Measurements from ENCODE around the gene PPP2R5E.

PPP2R5E gene

GRCh38 chr14:63496837-63497400, 46.3 kb downstream of the PPP2R5E start:
- Mint-ChIP-seq H3K4me3 (no peak overlapping the region), H3K9me3 (no peaks in the 10 kb centered on the region), H3K4me1 (peaks cover 44% of the 10 kb centered on the region), H3K27me3 (no peaks in the 10 kb centered on the region), H3K36me3 (peaks cover 9% of the 10 kb centered on the region), H3K27ac (no peak overlapping the region)

DNA sequence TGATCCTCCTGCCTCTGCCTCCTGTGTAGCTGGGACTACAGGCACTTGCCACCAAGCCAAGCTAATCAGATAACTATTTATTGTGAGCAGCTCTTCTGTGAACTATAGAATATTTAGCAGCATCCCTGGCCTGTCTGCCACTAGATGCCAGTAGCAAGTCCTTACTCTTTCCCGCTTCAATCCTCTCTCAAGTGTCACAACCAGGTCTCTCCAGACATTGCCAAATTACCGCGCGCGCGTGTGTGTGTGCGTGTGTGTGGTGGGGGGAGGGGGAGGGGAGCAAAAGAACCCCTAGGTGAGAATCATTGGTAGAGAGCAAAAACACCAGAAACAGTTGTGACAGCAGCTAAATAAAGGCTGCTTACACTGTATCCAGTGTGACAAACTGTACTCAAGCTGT, 49.9 kb downstream of the PPP2R5E start:
- peaks cover 43% of the 10 kb centered on the region for H3K4me1 Mint-ChIP-seq
- peaks cover 2% of the 10 kb centered on the region for H3K36me3 Mint-ChIP-seq
- H3K27ac Mint-ChIP-seq = no peak overlapping the region
- H3K9me3 Mint-ChIP-seq = no peaks in the 10 kb centered on the region
- H3K4me3 Mint-ChIP-seq = no peak overlapping the region
- no peaks in the 10 kb centered on the region for H3K27me3 Mint-ChIP-seq

- Mint-ChIP-seq H3K9me3 (no peaks in the 10 kb centered on the region), H3K4me3 (no peak overlapping the region), H3K27me3 (no peaks in the 10 kb centered on the region), H3K36me3 (peaks cover 2% of the 10 kb centered on the region), H3K27ac (no peak overlapping the region), H3K4me1 (peaks cover 47% of the 10 kb centered on the region)
Measured at GRCh38 chr14:63492391-63492790, 50.8 kb downstream of the PPP2R5E start.

- Mint-ChIP-seq H3K36me3 (peaks cover 4% of the 10 kb centered on the region), H3K9me3 (no peaks in the 10 kb centered on the region), H3K4me1 (peaks cover 71% of the 10 kb centered on the region), H3K27ac (no peak overlapping the region), H3K4me3 (no peak overlapping the region), H3K27me3 (no peaks in the 10 kb centered on the region)
Measured at GRCh38 chr14:63487724-63488123, 55.5 kb downstream of the PPP2R5E start.

DNA sequence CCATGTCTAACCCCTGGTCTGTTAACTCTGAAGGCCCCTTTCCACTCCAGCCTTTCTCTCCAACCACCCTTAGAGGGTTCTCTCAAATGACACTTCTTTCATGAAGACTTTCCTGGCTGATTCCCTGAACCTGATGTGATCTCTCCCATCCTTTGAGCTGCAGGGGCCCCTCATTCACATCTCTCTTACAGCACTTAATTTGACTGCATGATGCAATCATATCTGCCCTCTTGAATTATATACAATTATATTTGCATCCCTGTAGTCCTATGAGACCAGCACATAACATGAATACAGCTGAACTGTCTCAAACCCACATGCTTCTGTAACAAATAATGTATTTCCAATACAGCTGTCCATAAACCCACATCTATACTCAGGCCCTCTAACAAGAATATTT, 56.4 kb downstream of the PPP2R5E start:
- Mint-ChIP-seq H3K27ac (no peak overlapping the region), H3K4me1 (peaks cover 65% of the 10 kb centered on the region)

DNA sequence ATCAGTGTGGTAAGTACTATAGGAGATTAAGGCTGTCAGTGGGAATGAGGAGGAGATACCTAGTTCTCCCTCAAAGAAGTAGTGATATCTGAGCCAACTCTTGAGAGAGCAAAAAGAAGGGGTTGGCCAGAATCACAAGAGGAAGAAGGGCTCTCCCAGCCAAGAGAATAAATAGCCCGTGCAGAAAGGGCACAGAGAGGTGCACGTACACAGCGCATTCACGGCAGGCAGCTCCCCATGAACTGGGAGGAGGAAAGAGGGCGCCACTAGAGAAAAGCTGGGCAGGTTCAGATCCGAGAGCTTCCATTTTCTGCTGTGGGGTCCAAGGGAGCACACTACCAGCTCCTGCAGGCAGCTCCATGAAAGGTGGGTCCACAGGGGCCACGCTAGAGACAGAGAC, 59.9 kb downstream of the PPP2R5E start:
- H3K4me1 Mint-ChIP-seq = peaks cover 66% of the 10 kb centered on the region
- H3K4me3 Mint-ChIP-seq = no peak overlapping the region
- H3K27me3 Mint-ChIP-seq = no peaks in the 10 kb centered on the region
- H3K27ac Mint-ChIP-seq = no peak overlapping the region
- peaks cover 5% of the 10 kb centered on the region for H3K36me3 Mint-ChIP-seq
- no peaks in the 10 kb centered on the region for H3K9me3 Mint-ChIP-seq

More for the DNA sequence above, 56.4 kb downstream of the PPP2R5E start:
- peaks cover 2% of the 10 kb centered on the region for H3K36me3 Mint-ChIP-seq
- no peak overlapping the region for H3K4me3 Mint-ChIP-seq
- H3K27me3 Mint-ChIP-seq = no peaks in the 10 kb centered on the region
- H3K9me3 Mint-ChIP-seq = no peaks in the 10 kb centered on the region

DNA sequence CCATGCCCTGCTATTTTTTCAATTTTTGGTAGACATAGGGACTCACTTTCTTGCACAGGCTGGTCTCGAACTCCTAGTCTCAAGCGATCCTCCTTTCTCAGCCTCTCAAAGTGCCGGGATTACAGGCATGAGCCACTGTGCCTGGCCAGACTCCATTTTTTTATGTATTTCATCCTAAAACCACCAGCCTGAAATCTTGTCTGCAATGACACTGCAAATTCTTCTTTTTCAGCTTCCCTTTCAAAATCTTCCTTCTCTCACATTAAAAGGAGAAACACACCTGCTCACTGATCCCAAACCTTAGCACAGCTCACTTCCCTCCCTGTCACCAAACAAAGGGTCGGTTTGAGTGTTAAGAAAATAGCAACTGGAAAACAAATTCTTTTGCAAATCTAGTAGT, 62.6 kb downstream of the PPP2R5E start:
- Mint-ChIP-seq H3K27ac (no peak overlapping the region), H3K36me3 (peaks cover 5% of the 10 kb centered on the region), H3K4me1 (peaks cover 66% of the 10 kb centered on the region), H3K4me3 (no peak overlapping the region), H3K9me3 (no peaks in the 10 kb centered on the region), H3K27me3 (no peaks in the 10 kb centered on the region)

DNA sequence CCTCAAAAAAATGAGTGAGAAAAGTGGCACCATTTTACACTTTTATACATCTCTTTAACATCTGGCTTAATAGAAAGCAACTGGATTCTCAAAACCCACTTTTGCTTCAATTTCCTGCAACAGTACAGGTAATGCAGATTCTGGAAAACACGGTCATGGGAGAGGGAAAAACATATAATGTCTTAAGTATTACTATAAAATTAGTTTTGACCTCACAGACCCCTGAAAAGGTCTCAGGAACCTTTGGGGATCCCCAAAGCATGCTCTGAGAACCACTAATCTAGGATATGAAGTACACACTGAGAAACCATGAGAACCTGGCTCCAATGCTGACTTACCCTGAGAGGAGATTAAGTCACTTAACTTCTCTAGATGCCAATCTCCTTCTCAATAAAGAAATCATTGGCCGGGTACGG, 64.7 kb downstream of the PPP2R5E start:
- H3K27ac Mint-ChIP-seq = no peak overlapping the region
- H3K36me3 Mint-ChIP-seq = peaks cover 5% of the 10 kb centered on the region
- no peaks in the 10 kb centered on the region for H3K27me3 Mint-ChIP-seq
- H3K9me3 Mint-ChIP-seq = no peaks in the 10 kb centered on the region
- peaks cover 54% of the 10 kb centered on the region for H3K4me1 Mint-ChIP-seq
- no peak overlapping the region for H3K4me3 Mint-ChIP-seq

DNA sequence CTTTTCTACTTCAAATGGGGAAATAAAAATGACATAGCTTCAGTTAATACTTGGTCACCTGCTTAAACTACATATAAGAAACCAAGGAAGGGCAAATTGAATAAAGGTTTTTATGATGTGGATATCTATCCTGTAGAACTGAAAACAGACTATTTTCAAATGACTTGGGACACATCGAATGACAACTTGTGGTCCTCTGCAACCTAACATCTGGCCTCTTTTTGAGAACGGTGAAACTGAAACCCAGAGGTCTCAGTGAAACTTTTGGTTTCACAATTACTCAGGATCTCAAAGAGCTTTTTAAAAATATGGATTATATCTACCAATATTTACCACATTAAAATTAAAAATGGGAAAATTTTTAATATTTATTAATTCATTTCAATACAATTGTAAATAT, 65.2 kb downstream of the PPP2R5E start:
- Mint-ChIP-seq H3K9me3 (no peaks in the 10 kb centered on the region), H3K27me3 (no peaks in the 10 kb centered on the region), H3K4me3 (peak overlapping the region; percentile 65), H3K27ac (no peak overlapping the region), H3K4me1 (peaks cover 50% of the 10 kb centered on the region), H3K36me3 (peaks cover 2% of the 10 kb centered on the region)

GRCh38 chr14:63477556-63477955, 65.6 kb downstream of the PPP2R5E start:
- Mint-ChIP-seq H3K36me3 (peaks cover 2% of the 10 kb centered on the region), H3K27ac (peak overlapping the region; percentile 48), H3K27me3 (no peaks in the 10 kb centered on the region), H3K4me1 (peaks cover 50% of the 10 kb centered on the region), H3K9me3 (no peaks in the 10 kb centered on the region), H3K4me3 (peak overlapping the region; percentile 65)

DNA sequence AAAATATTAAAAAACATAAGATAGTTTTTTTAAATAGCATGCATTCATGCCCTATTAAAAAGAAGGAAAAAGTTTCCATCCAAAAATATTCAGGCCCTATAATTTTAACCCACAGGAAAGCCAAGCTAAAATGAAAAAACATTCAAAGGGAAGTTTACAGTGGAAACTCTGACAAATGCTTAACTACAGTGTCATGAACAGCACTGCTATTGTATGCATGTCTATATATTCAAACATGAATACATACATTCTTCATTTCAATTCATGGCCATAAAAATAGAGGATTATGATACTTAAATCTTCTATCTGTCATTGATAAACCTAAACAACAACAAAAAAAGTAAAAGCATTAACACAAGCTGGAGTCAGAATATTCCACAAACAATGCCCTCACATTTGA, 67.4 kb downstream of the PPP2R5E start:
- peak overlapping the region; percentile 36 for H3K27ac Mint-ChIP-seq
- no peaks in the 10 kb centered on the region for H3K9me3 Mint-ChIP-seq
- H3K4me1 Mint-ChIP-seq = peaks cover 60% of the 10 kb centered on the region
- H3K27me3 Mint-ChIP-seq = no peaks in the 10 kb centered on the region
- peaks cover 2% of the 10 kb centered on the region for H3K36me3 Mint-ChIP-seq
- no peak overlapping the region for H3K4me3 Mint-ChIP-seq

DNA sequence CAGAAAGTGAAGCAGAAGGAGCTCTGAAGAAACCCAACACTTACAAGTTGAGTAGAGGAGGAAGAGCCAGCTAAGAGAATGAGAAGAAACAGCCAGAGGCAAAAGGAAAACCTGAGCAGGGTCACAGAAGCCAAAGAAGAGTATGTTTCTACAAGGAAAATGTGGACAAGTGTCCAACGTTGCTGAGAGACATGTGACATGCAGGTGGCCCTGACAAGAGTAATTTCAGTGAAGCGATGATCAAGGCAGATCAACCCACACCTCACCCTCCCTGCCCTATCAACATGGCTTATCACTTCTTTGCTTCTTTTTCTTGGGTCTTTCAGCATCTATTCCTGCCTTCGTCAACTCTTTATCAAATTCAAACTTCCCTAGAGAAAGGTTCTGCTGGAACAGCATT, 68.3 kb downstream of the PPP2R5E start:
- peak overlapping the region; percentile 57 for H3K27ac Mint-ChIP-seq
- no peaks in the 10 kb centered on the region for H3K27me3 Mint-ChIP-seq
- no peak overlapping the region for H3K4me3 Mint-ChIP-seq
- no peaks in the 10 kb centered on the region for H3K36me3 Mint-ChIP-seq
- H3K9me3 Mint-ChIP-seq = no peaks in the 10 kb centered on the region
- H3K4me1 Mint-ChIP-seq = peaks cover 60% of the 10 kb centered on the region

GRCh38 chr14:63474111-63474510, 69.1 kb downstream of the PPP2R5E start:
- H3K9me3 Mint-ChIP-seq = no peaks in the 10 kb centered on the region
- no peaks in the 10 kb centered on the region for H3K36me3 Mint-ChIP-seq
- no peak overlapping the region for H3K27ac Mint-ChIP-seq
- H3K4me1 Mint-ChIP-seq = peaks cover 61% of the 10 kb centered on the region
- H3K4me3 Mint-ChIP-seq = no peak overlapping the region
- no peaks in the 10 kb centered on the region for H3K27me3 Mint-ChIP-seq

- Mint-ChIP-seq H3K27ac (no peak overlapping the region), H3K4me1 (peaks cover 62% of the 10 kb centered on the region), H3K27me3 (no peaks in the 10 kb centered on the region), H3K36me3 (no peaks in the 10 kb centered on the region), H3K4me3 (no peak overlapping the region), H3K9me3 (no peaks in the 10 kb centered on the region)
Measured at GRCh38 chr14:63472986-63473788, 70.0 kb downstream of the PPP2R5E start.

DNA sequence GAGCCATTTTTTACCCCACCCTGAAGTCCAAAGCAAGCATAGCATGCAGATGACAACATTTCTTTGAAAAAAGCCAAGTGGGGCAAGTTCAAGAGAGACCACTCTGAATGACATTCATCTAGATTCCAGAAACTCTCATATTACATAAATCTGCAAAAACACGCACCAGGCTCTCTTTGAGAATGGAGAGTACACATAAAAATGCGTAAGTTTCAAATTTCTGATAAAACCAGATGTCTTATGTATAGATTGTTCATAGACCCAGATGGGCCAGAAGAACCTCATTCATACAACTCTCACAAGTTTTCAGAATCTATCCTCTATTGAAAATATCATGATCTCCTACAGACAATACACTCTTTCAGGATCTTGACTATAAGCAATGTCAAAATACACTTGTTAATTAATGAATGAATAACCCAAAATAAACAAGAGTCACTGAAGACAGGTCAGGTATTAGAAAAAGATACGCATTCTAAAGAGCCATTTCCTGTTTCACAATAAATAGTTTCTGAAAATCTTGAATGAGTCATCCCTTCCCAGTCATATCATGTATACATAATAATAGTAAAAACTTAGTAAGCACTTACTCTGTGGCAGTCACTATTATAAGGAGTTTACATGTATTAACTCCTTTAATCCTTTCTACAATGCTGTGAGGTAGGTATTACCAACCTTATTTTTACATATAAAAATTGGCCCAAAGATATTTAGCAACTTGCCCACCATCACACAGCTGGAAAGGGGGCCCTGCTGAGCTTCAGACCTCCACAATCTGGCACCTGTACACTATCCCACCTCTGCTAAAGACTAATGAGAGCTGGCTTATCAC, 72.0 kb downstream of the PPP2R5E start:
- Mint-ChIP-seq H3K27me3 (no peaks in the 10 kb centered on the region), H3K4me1 (peaks cover 56% of the 10 kb centered on the region), H3K36me3 (no peaks in the 10 kb centered on the region), H3K4me3 (peak overlapping the region; percentile 51), H3K27ac (peak overlapping the region; percentile 80), H3K9me3 (no peaks in the 10 kb centered on the region)

GRCh38 chr14:63468294-63468693, 74.9 kb downstream of the PPP2R5E start:
- Mint-ChIP-seq H3K9me3 (no peaks in the 10 kb centered on the region), H3K27ac (no peak overlapping the region), H3K36me3 (peaks cover 4% of the 10 kb centered on the region), H3K27me3 (no peaks in the 10 kb centered on the region), H3K4me3 (peak overlapping the region; percentile 0), H3K4me1 (peaks cover 54% of the 10 kb centered on the region)
